ENCODE data around the gene CCDC28B. TPM values are rescaled to one million over a fixed set of nuclear protein-coding genes. Genes with fewer than 3 reads are reported as not detected.

The CCDC28B gene
- total RNA-seq, 8 experiments from 2014 or later = 14.6 to 92.6 (median 53.7) TPM

GRCh38 chr1:32234792-32235191 is 34.4 kb downstream of the CCDC28B start:
- in situ Hi-C loops (cut with MboI; ENCODE audit: low pct_unique_long_range_greater_than_20kb in 2 of 9, low sequenced_read_pairs in 9 of 9, unreplicated experiment in 9 of 9) = no loop called here
- Histone ChIP-seq H3K4me3 (no peak overlapping the region), H3K4me1 (replicated peaks in 1 of 2) (peaks cover 5 to 7% of the 10 kb centered on the region in 2 donors), H3K27ac (no peak overlapping the region)
- 71 to 100% (median 78%) methylated on average over 1 to 6 of the region's 7 CpGs; no CpG with 5 or more reads in 4 of the 10 experiments for WGBS, 10 experiments
- ATAC-seq (replicated peaks in 6 of 8) = peak in 1 of 8 experiments; percentile 9

- ATAC-seq (replicated peaks in 6 of 8) = no peak
- in situ Hi-C loops (cut with MboI; ENCODE audit: low pct_unique_long_range_greater_than_20kb in 2 of 9, low sequenced_read_pairs in 9 of 9, unreplicated experiment in 9 of 9) = no loop called here
- 40 to 92% (median 70%) methylated on average over 2 to 4 of the region's 4 CpGs; no CpG with 5 or more reads in 5 of the 10 experiments for WGBS, 10 experiments
- H3K4me3 ChIP-seq = no peak overlapping the region
- no peak overlapping the region for H3K27ac ChIP-seq
- H3K4me1 ChIP-seq (replicated peaks in 1 of 2) = peaks cover 10 to 22% of the 10 kb centered on the region in 2 donors
Observed at GRCh38 chr1:32239337-32239736, 38.9 kb downstream of the CCDC28B start.

- peak in 5 of 8 experiments; percentile 2 to 22 (median 13) for ATAC-seq (replicated peaks in 6 of 8)
- 31 to 80% (median 47%) methylated on average over 1 to 19 of the region's 20 CpGs; no CpG with 5 or more reads in 6 of the 10 experiments for WGBS, 10 experiments
- peaks cover 10 to 22% of the 10 kb centered on the region in 2 donors for H3K4me1 ChIP-seq (replicated peaks in 1 of 2)
- H3K4me3 ChIP-seq = peak overlapping the region in 3 of 5 donors; percentile 35 to 41 (median 38)
- in situ Hi-C loops (cut with MboI; ENCODE audit: low pct_unique_long_range_greater_than_20kb in 2 of 9, low sequenced_read_pairs in 9 of 9, unreplicated experiment in 9 of 9) = no loop called here
- peak overlapping the region in 1 of 2 donors; percentile 10 for H3K27ac ChIP-seq
Observed at GRCh38 chr1:32239790-32240139, 39.4 kb downstream of the CCDC28B start.

- 0 to 18% (median 6%) methylated on average over 4 to 14 of the region's 62 CpGs; no CpG with 5 or more reads in 5 of the 10 experiments for WGBS, 10 experiments
- Histone ChIP-seq H3K4me3 (peak overlapping the region; percentile 15 to 41 (median 35)), H3K27ac (peak overlapping the region in 1 of 2 donors; percentile 28), H3K4me1 (replicated peaks in 1 of 2) (peaks cover 10 to 22% of the 10 kb centered on the region in 2 donors)
- peak; percentile 42 to 78 (median 56) for ATAC-seq (replicated peaks in 6 of 8)
- in situ Hi-C loops (cut with MboI; ENCODE audit: low pct_unique_long_range_greater_than_20kb in 2 of 9, low sequenced_read_pairs in 9 of 9, unreplicated experiment in 9 of 9) = no loop called here
Observed at GRCh38 chr1:32240140-32240951, 40.0 kb downstream of the CCDC28B start.

- in situ Hi-C loops (cut with MboI; ENCODE audit: low pct_unique_long_range_greater_than_20kb in 2 of 9, low sequenced_read_pairs in 9 of 9, unreplicated experiment in 9 of 9) = no loop called here
- peaks cover 10 to 22% of the 10 kb centered on the region in 2 donors for H3K4me1 ChIP-seq (replicated peaks in 1 of 2)
- H3K27ac ChIP-seq = peak overlapping the region in 1 of 2 donors; percentile 28
- peak; percentile 42 to 84 (median 76) for ATAC-seq (replicated peaks in 6 of 8)
- peak overlapping the region; percentile 15 to 41 (median 35) for H3K4me3 ChIP-seq
- WGBS, 10 experiments = 0 to 13% (median 1%) methylated on average over 3 to 19 of the region's 55 CpGs; no CpG with 5 or more reads in 4 of the 10 experiments
Observed at GRCh38 chr1:32241001-32241763, 40.8 kb downstream of the CCDC28B start.

GRCh38 chr1:32242341-32242851 is 42.0 kb downstream of the CCDC28B start:
- no peak for ATAC-seq (replicated peaks in 6 of 8)
- H3K4me3 ChIP-seq = no peak overlapping the region
- H3K27ac ChIP-seq = no peak overlapping the region
- in situ Hi-C loops (cut with MboI; ENCODE audit: low pct_unique_long_range_greater_than_20kb in 2 of 9, low sequenced_read_pairs in 9 of 9, unreplicated experiment in 9 of 9) = no loop called here
- WGBS, 10 experiments = 20 to 100% (median 47%) methylated on average over 1 to 7 of the region's 7 CpGs; no CpG with 5 or more reads in 1 of the 10 experiments
- peaks cover 10 to 22% of the 10 kb centered on the region in 2 donors for H3K4me1 ChIP-seq (replicated peaks in 1 of 2)

- in situ Hi-C loops (cut with MboI; ENCODE audit: low pct_unique_long_range_greater_than_20kb in 2 of 9, low sequenced_read_pairs in 9 of 9, unreplicated experiment in 9 of 9) = no loop called here
- Histone ChIP-seq H3K4me1 (replicated peaks in 1 of 2) (peaks cover 23 to 31% of the 10 kb centered on the region in 2 donors), H3K4me3 (no peak within 1 kb of the TSS), H3K27ac (no peak within 1 kb of the TSS)
- ATAC-seq (replicated peaks in 6 of 8) = peak in 3 of 8 experiments; percentile 78 to 83 (median 81)
- 0 to 90% (median 61%) methylated on average over 1 to 3 of the region's 3 CpGs; no CpG with 5 or more reads in 6 of the 10 experiments for WGBS, 10 experiments
Observed at GRCh38 chr1:32246888-32247273, 46.5 kb downstream of the CCDC28B start, which contains the start of gene FAM167B. Gene FAM167B (plus strand): TSS chr1:32247222. CDS start chr1:32247422, 200 bp downstream.

GRCh38 chr1:32247452-32247851 is 47.1 kb downstream of the CCDC28B start:
- WGBS, 10 experiments = 60 to 100% (median 94%) methylated on average over 1 to 6 of the region's 12 CpGs; no CpG with 5 or more reads in 6 of the 10 experiments
- H3K4me1 ChIP-seq (replicated peaks in 1 of 2) = peaks cover 23 to 31% of the 10 kb centered on the region in 2 donors
- ATAC-seq (replicated peaks in 6 of 8) = peak in 2 of 8 experiments; percentile 2
- H3K4me3 ChIP-seq = no peak overlapping the region
- H3K27ac ChIP-seq = no peak overlapping the region
- in situ Hi-C loops (cut with MboI; ENCODE audit: low pct_unique_long_range_greater_than_20kb in 2 of 9, low sequenced_read_pairs in 9 of 9, unreplicated experiment in 9 of 9) = no loop called here

- peak; percentile 27 to 58 (median 44) for ATAC-seq (replicated peaks in 6 of 8)
- H3K4me1 ChIP-seq (replicated peaks in 1 of 2) = peaks cover 23 to 27% of the 10 kb centered on the region in 2 donors
- in situ Hi-C loops (cut with MboI; ENCODE audit: low pct_unique_long_range_greater_than_20kb in 2 of 9, low sequenced_read_pairs in 9 of 9, unreplicated experiment in 9 of 9) = no loop called here
- no peak overlapping the region for H3K4me3 ChIP-seq
- 0 to 58% (median 40%) methylated on average over 1 to 8 of the region's 31 CpGs; no CpG with 5 or more reads in 1 of the 10 experiments for WGBS, 10 experiments
- peak overlapping the region in 1 of 2 donors; percentile 34 for H3K27ac ChIP-seq
Observed at GRCh38 chr1:32247983-32248889, 47.8 kb downstream of the CCDC28B start.

GRCh38 chr1:32249831-32250525 is 49.6 kb downstream of the CCDC28B start:
- Histone ChIP-seq H3K4me3 (no peak overlapping the region), H3K27ac (peak overlapping the region; percentile 42 to 68), H3K4me1 (replicated peaks in 1 of 2) (peaks cover 23 to 27% of the 10 kb centered on the region in 2 donors)
- 33 to 92% (median 50%) methylated on average over 1 to 8 of the region's 9 CpGs; no CpG with 5 or more reads in 2 of the 10 experiments for WGBS, 10 experiments
- in situ Hi-C loops (cut with MboI; ENCODE audit: low pct_unique_long_range_greater_than_20kb in 2 of 9, low sequenced_read_pairs in 9 of 9, unreplicated experiment in 9 of 9) = no loop called here
- ATAC-seq (replicated peaks in 6 of 8) = peak in 5 of 8 experiments; percentile 62 to 82 (median 78)

GRCh38 chr1:32250893-32251716 is 50.7 kb downstream of the CCDC28B start, which contains the start of gene LCK:
Gene LCK (plus strand): TSS chr1:32251265. CDS start chr1:32274330, 23,065 bp downstream.
- in situ Hi-C loops (cut with MboI; ENCODE audit: low pct_unique_long_range_greater_than_20kb in 2 of 9, low sequenced_read_pairs in 9 of 9, unreplicated experiment in 9 of 9) = no loop called here
- Histone ChIP-seq H3K27ac (peak within 1 kb of the TSS; percentile 42 to 68), H3K4me3 (no peak within 1 kb of the TSS), H3K4me1 (replicated peaks in 1 of 2) (peaks cover 23 to 27% of the 10 kb centered on the region in 2 donors)
- WGBS, 10 experiments = 0 to 100% (median 88%) methylated on average over 1 to 19 of the region's 25 CpGs; no CpG with 5 or more reads in 3 of the 10 experiments
- ATAC-seq (replicated peaks in 6 of 8) = peak in 2 of 8 experiments; percentile 3 to 4

Measured in motor neuron (in vitro differentiated cells).